H1 (cell line): ENCODE data around the gene HDLBP. TPM values are rescaled to one million over a fixed set of nuclear protein-coding genes. Genes with fewer than 3 reads are reported as not detected.

Experiments
- CTCF ChIA-PET: fragments of 300-600 bp; sonication (Branson Sonifier 250); formaldehyde crosslinking; loops from one replicate; lab custom pipeline; 2021; ENCODE audit not compliant: partially characterized antibody; lab: Charles Lee
- POLR2A ChIA-PET: fragments of 300-600 bp; sonication (Branson Sonifier 250); formaldehyde crosslinking; loops from one replicate; lab custom pipeline; 2021; ENCODE audit warnings: inconsistent platforms; ENCODE audit not compliant: partially characterized antibody; lab: Charles Lee
- DNase-seq, 2 experiments: peaks; one replicate each; pipeline versions ENCODE4 v3.0.0 to v3.0.0-alpha.2; 2010 to 2022; ENCODE audit warnings: low spot score in 2 of 2, low read depth in 1 of 2, mixed read lengths in 1 of 2
- FAIRE-seq: peaks from 2 replicates; lab custom pipeline; 2011; peaks lifted over from hg19 to GRCh38; lab: Jason Lieb, UNC
- H2AFZ ChIP-seq: 2 replicates; pipeline ENCODE4 v1.8.1; 2012; ENCODE audit warnings: low read length, inconsistent platforms
- H2AK5ac ChIP-seq: 2 replicates; pipeline ENCODE4 v1.6.1; 2013; ENCODE audit warnings: low read depth, low read length
- H2BK120ac ChIP-seq: replicated peaks from 2 replicates; pipeline ENCODE3; 2013; ENCODE audit warnings: low read depth, low read length, inconsistent platforms
- H2BK12ac ChIP-seq: 2 replicates; pipeline ENCODE4 v1.6.1; 2013; ENCODE audit warnings: low read depth, low read length
- H2BK15ac ChIP-seq: 2 replicates; pipeline ENCODE4 v1.6.1; 2013; ENCODE audit warnings: low read length
- H2BK20ac ChIP-seq: 2 replicates; pipeline ENCODE4 v1.6.1; 2013; ENCODE audit warnings: low read length
- H2BK5ac ChIP-seq: 2 replicates; pipeline ENCODE4 v1.6.1; 2013; ENCODE audit warnings: low read depth, low read length
- H3K14ac ChIP-seq: 2 replicates; pipeline ENCODE4 v1.6.1; 2013; ENCODE audit warnings: inconsistent platforms; ENCODE audit not compliant: insufficient read length
- H3K18ac ChIP-seq: 2 replicates; pipeline ENCODE4 v1.6.1; 2013; ENCODE audit warnings: low read length; ENCODE audit errors: extremely low read depth
- H3K23ac ChIP-seq: 2 replicates; pipeline ENCODE4 v1.6.1; 2013; ENCODE audit warnings: inconsistent platforms; ENCODE audit not compliant: insufficient read length
- H3K23me2 ChIP-seq: 2 replicates; pipeline ENCODE4 v1.6.1; 2013; ENCODE audit warnings: low read depth, low read length
- H3K27ac ChIP-seq: 2 replicates; pipeline ENCODE4 v1.6.1; 2011; ENCODE audit warnings: low read depth, low read length, inconsistent platforms
- H3K27me3 ChIP-seq, 4 experiments: replicated peaks in 1 of 4; 1 replicate in 1 of 4; 2 replicates in 3 of 4; pipeline versions ENCODE4 v1.6.1 to v1.8.1; 2011 to 2013; ENCODE audit warnings: low read length in 3 of 4, mild to moderate bottlenecking in 3 of 4, inconsistent platforms in 2 of 4, mixed read lengths in 2 of 4, moderate library complexity in 1 of 4; ENCODE audit not compliant: control insufficient read depth in 3 of 4, insufficient read depth in 3 of 4; ENCODE audit errors: extremely low read depth in 1 of 4
- H3K36me3 ChIP-seq, 4 experiments: 2 replicates each; pipeline versions ENCODE4 v1.6.1 to v1.8.1; 2011 to 2013; ENCODE audit warnings: mild to moderate bottlenecking in 4 of 4, low read length in 3 of 4, moderate library complexity in 2 of 4, control low read depth in 1 of 4, inconsistent platforms in 1 of 4; ENCODE audit not compliant: insufficient read depth in 4 of 4, control insufficient read depth in 2 of 4
- H3K4ac ChIP-seq: replicated peaks from 2 replicates; pipeline ENCODE3; 2013; ENCODE audit warnings: low read length, low read depth, mixed read lengths, inconsistent platforms; ENCODE audit not compliant: insufficient read length
- H3K4me1 ChIP-seq, 4 experiments: replicated peaks in 1 of 4; 1 replicate in 1 of 4; 2 replicates in 3 of 4; pipeline versions ENCODE4 v1.6.1 to v1.8.1; 2011 to 2013; ENCODE audit warnings: low read length in 3 of 4, inconsistent platforms in 2 of 4, mixed read lengths in 1 of 4; ENCODE audit not compliant: insufficient read depth in 4 of 4, control insufficient read depth in 3 of 4
- H3K4me2 ChIP-seq, 2 experiments: 2 replicates each; pipeline versions ENCODE4 v1.6.1 to v1.8.1; 2011 to 2013; ENCODE audit warnings: low read depth in 2 of 2, low read length in 2 of 2, control low read depth in 1 of 2, inconsistent platforms in 1 of 2, mild to moderate bottlenecking in 1 of 2; ENCODE audit not compliant: insufficient read depth in 1 of 2
- H3K4me3 ChIP-seq, 4 experiments: fragments of 200-600, 300-600 bp in 1 of 4; sonication (generic), shearing (Covaris generic), sonication (Bioruptor Twin) in 1 of 4; 2 replicates each; pipeline versions ENCODE4 v1.5.1 to v1.8.1; 2011 to 2016; ENCODE audit warnings: low read length in 4 of 4, low read depth in 3 of 4, control low read depth in 2 of 4, inconsistent platforms in 2 of 4, mild to moderate bottlenecking in 2 of 4, mixed read lengths in 1 of 4, moderate library complexity in 1 of 4; ENCODE audit not compliant: insufficient read depth in 2 of 4; ENCODE audit errors: extremely low read depth in 1 of 4
- H3K56ac ChIP-seq: replicated peaks from 2 replicates; pipeline ENCODE3; 2013; ENCODE audit warnings: low read depth, mild to moderate bottlenecking, mixed read lengths, low read length, inconsistent platforms; ENCODE audit not compliant: insufficient read length
- H3K79me1 ChIP-seq: 2 replicates; pipeline ENCODE4 v1.6.1; 2013; ENCODE audit warnings: low read depth, low read length, control low read depth
- H3K79me2 ChIP-seq, 2 experiments: 2 replicates each; pipeline versions ENCODE4 v1.6.1 to v1.8.1; 2012 to 2013; ENCODE audit warnings: low read length in 2 of 2, mild to moderate bottlenecking in 2 of 2, inconsistent platforms in 1 of 2; ENCODE audit not compliant: insufficient read depth in 2 of 2, control insufficient read depth in 1 of 2
- H3K9ac ChIP-seq, 4 experiments: replicated peaks in 1 of 4; 1 replicate in 1 of 4; 2 replicates in 3 of 4; pipeline versions ENCODE4 v1.6.1 to v1.8.1; 2011 to 2013; ENCODE audit warnings: low read depth in 3 of 4, low read length in 3 of 4, control low read depth in 2 of 4, mild to moderate bottlenecking in 2 of 4, moderate library complexity in 2 of 4, inconsistent platforms in 1 of 4; ENCODE audit errors: extremely low read depth in 1 of 4
- H3K9me3 ChIP-seq, 2 experiments: 2 replicates each; pipeline versions ENCODE4 v1.6.1 to v1.8.1; 2012 to 2013; ENCODE audit warnings: mild to moderate bottlenecking in 2 of 2, moderate library complexity in 2 of 2, control low read depth in 1 of 2, inconsistent platforms in 1 of 2, low read depth in 1 of 2, low read length in 1 of 2, mixed read lengths in 1 of 2; ENCODE audit not compliant: insufficient read depth in 2 of 2
- H4K20me1 ChIP-seq, 2 experiments: replicated peaks in 1 of 2; 2 replicates each; pipeline versions ENCODE3 to v1.8.1; 2011 to 2013; ENCODE audit warnings: inconsistent platforms in 2 of 2, low read length in 2 of 2, mild to moderate bottlenecking in 1 of 2; ENCODE audit not compliant: insufficient read depth in 2 of 2, control insufficient read depth in 1 of 2
- H4K5ac ChIP-seq: 2 replicates; pipeline ENCODE4 v1.6.1; 2013; ENCODE audit warnings: low read length, low read depth, mixed read lengths, inconsistent platforms; ENCODE audit not compliant: insufficient read length
- H4K8ac ChIP-seq: 2 replicates; pipeline ENCODE4 v1.8.0; 2013; ENCODE audit warnings: mild to moderate bottlenecking, moderate library complexity, low read length, inconsistent platforms; ENCODE audit not compliant: insufficient read depth; ENCODE audit errors: extremely low read depth
- H4K91ac ChIP-seq: replicated peaks from 2 replicates; pipeline ENCODE3; 2013; ENCODE audit warnings: low read length, mixed read lengths, inconsistent platforms; ENCODE audit not compliant: insufficient read length
- JUND ChIP-seq: IDR thresholded peaks from 2 replicates; pipeline ENCODE4 v1.6.1; 2011; ENCODE audit warnings: mild to moderate bottlenecking, improper control_type of control experiment, low read length
- MAFK ChIP-seq: IDR thresholded peaks from 2 replicates; pipeline ENCODE4 v1.6.1; 2012; ENCODE audit warnings: low read depth, mild to moderate bottlenecking, improper control_type of control experiment, low read length
- WGBS, 2 experiments: shearing (Covaris generic) in 1 of 2; methylation state at CpG; one replicate each; pipeline versions ENCODE4 v1.1.6 to v1.1.7; 2013 to 2015; ENCODE audit warnings: low lambda C conversion rate in 2 of 2, mixed read lengths in 2 of 2, inconsistent platforms in 1 of 2, low coverage in 1 of 2, missing lambda C conversion rate in 1 of 2; ENCODE audit not compliant: insufficient replicate concordance in 2 of 2, insufficient coverage in 1 of 2, insufficient read length in 1 of 2; ENCODE audit errors: extremely low coverage in 1 of 2, missing lambda C conversion rate in 1 of 2; 5-methylcytosine and 5-hydroxymethylcytosine counted together
- polyA plus RNA-seq, 7 experiments: library from polyadenylated mRNA; depleted of rRNA in 3 of 7; stranded (reverse) in 5 of 7; unstranded in 2 of 7; fragments of >200 nt in 5 of 7; fragments of 200-250 nt in 2 of 7; gene quantifications; 1 replicate in 5 of 7; 2 replicates in 1 of 7; 4 replicates in 1 of 7; pipeline versions ENCODE4 v1.2.1 to v1.2.3, GENCODE V29; 2011 to 2013; ENCODE audit warnings: missing spikeins in 2 of 7, mixed read lengths in 2 of 7
- total RNA-seq: library from RNA; stranded (reverse); fragmentation: NEBNext Ultra II Directional; extraction: Animal tissue kit (Norgen Biotek cat#: 25700); gene quantifications from 2 replicates; pipeline ENCODE4 v1.2.1, GENCODE V29; 2021

The HDLBP gene
- total and polyA plus RNA-seq, 2 of the 8 experiments (the other 6 are each of a cell fraction or from before 2014, with no cell fraction given), result 185 to 360 TPM

- WGBS, 2 experiments, result 84% methylated on average over 4 of the region's 4 CpGs; no CpG with 5 or more reads in 1 of the 2 experiments
- Histone ChIP-seq H3K36me3 (peaks cover 41 to 96% (median 77%) of the 10 kb centered on the region in 4 experiments), H4K5ac (no peak overlapping the region), H4K91ac (no peak overlapping the region), H4K8ac (no peak overlapping the region), H3K56ac (no peak overlapping the region), H3K9ac (no peak overlapping the region), H3K4me3 (no peak overlapping the region), H3K27me3 (no peaks in the 10 kb centered on the region), H3K79me1 (no peaks in the 10 kb centered on the region; the same call in 1 of the 2 replicates), H2BK120ac (no peak overlapping the region), H2BK15ac (no peak overlapping the region), H3K27ac (no peak overlapping the region), H4K20me1 (peaks cover 9% of the 10 kb centered on the region in 2 experiments), H3K14ac (no peak overlapping the region), H2AFZ (no peak overlapping the region), H3K18ac (no peak overlapping the region), H3K23me2 (no peaks in the 10 kb centered on the region), H2BK20ac (no peak overlapping the region), H3K9me3 (no peaks in the 10 kb centered on the region), H3K4me2 (no peak overlapping the region), H2AK5ac (no peak overlapping the region), H2BK12ac (no peak overlapping the region), H3K23ac (no peak overlapping the region), H3K4me1 (no peaks in the 10 kb centered on the region), H2BK5ac (no peak overlapping the region), H3K79me2 (no peaks in the 10 kb centered on the region), H3K4ac (no peak overlapping the region)
- POLR2A ChIA-PET, result interaction anchor here (0.7 to 0.9 kb wide), 2 partner anchors 46 to 73 kb away, joined by 3 read pairs; no protein-coding TSS in a partner anchor
- FAIRE-seq, result no peak
- DNase-seq, result no peak
- CTCF ChIA-PET, result interaction anchor here (1.8 kb wide), 1 partner anchor 13 kb away, joined by 4 read pairs; no protein-coding TSS in a partner anchor
- TF ChIP-seq JUND, result no peak
- TF ChIP-seq MAFK, result peak; percentile 69
Observed at GRCh38 chr2:241241669-241242068, 73.8 kb downstream of the HDLBP start.
